GM19240 (cell line): Measurements from ENCODE around the gene AAK1.

Experiments
- DNase-seq: peaks from one replicate; pipeline ENCODE4 v3.0.0; 2011; ENCODE audit warnings: low spot score; ENCODE audit not compliant: insufficient read length

The AAK1 gene

GRCh38 chr2:69545477-69545932 is 98.0 kb downstream of the AAK1 start:
- DNase-seq = no peak

GRCh38 chr2:69544951-69545350 is 98.6 kb downstream of the AAK1 start:
- no peak for DNase-seq

- no peak for DNase-seq
These were observed 104.0 kb downstream of the AAK1 start for GRCh38 chr2:69539549-69539908.

GRCh38 chr2:69538872-69539548 is 104.5 kb downstream of the AAK1 start:
- DNase-seq = no peak

GRCh38 chr2:69538249-69538648 is 105.3 kb downstream of the AAK1 start:
- DNase-seq = no peak

GRCh38 chr2:69535817-69536241 is 107.7 kb downstream of the AAK1 start:
- DNase-seq = no peak

- DNase-seq = no peak
These were observed 112.4 kb downstream of the AAK1 start for GRCh38 chr2:69531186-69531585.

GRCh38 chr2:69529480-69529879 is 114.1 kb downstream of the AAK1 start:
- DNase-seq = no peak

- DNase-seq = no peak
These were observed 118.3 kb downstream of the AAK1 start for GRCh38 chr2:69525261-69525660.

- no peak for DNase-seq
These were observed 118.7 kb downstream of the AAK1 start for GRCh38 chr2:69524799-69525198.

- no peak for DNase-seq
These were observed 121.8 kb downstream of the AAK1 start for GRCh38 chr2:69521747-69522146.

- DNase-seq = no peak
These were observed 124.7 kb downstream of the AAK1 start for GRCh38 chr2:69518841-69519240.

GRCh38 chr2:69517410-69517809 is 126.1 kb downstream of the AAK1 start:
- DNase-seq = no peak

- no peak for DNase-seq
These were observed 128.7 kb downstream of the AAK1 start for GRCh38 chr2:69514819-69515218.

GRCh38 chr2:69514406-69514805 is 129.1 kb downstream of the AAK1 start:
- no peak for DNase-seq

GRCh38 chr2:69512446-69512845 is 131.1 kb downstream of the AAK1 start:
- DNase-seq = no peak

- no peak for DNase-seq
These were observed 133.3 kb downstream of the AAK1 start for GRCh38 chr2:69510204-69510603.

- no peak for DNase-seq
These were observed 133.8 kb downstream of the AAK1 start for GRCh38 chr2:69509750-69510140.

- DNase-seq = no peak
These were observed 134.4 kb downstream of the AAK1 start for GRCh38 chr2:69509011-69509749.

- DNase-seq = no peak
These were observed 137.8 kb downstream of the AAK1 start for GRCh38 chr2:69505710-69506109.

- DNase-seq = no peak
These were observed 142.2 kb downstream of the AAK1 start for GRCh38 chr2:69501301-69501700.

- DNase-seq = no peak
These were observed 143.6 kb downstream of the AAK1 start for GRCh38 chr2:69499966-69500365.

GRCh38 chr2:69499242-69499641 is 144.3 kb downstream of the AAK1 start:
- DNase-seq = no peak
